ENCODE results near the gene STK4. TPM values are rescaled to one million over a fixed set of nuclear protein-coding genes. Genes with fewer than 3 reads are reported as not detected.

STK4 gene
- total RNA-seq, 6 experiments from 2014 or later, result 34.3 to 46.6 (median 36.6) TPM

DNA sequence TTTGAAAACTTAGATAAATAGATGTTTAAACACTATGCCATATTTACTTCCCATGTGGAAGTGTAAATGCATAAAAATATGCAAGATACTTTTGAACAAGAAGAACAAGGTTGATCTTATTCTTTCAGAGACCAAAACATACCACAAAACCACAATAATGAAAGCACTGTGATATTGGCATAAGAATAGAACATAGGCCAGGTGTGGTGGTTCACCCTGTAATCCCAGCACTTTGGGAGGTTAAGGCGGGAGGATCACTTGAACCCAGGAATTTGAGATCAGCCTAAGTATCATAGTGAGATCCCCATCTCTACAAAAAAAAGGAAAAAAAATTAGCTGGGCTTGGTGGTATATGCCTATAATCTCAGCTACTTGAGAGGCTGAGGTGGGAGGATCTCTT, 68.1 kb downstream of the STK4 start:
- DNase-seq, result no peak
- H3K9me3 Mint-ChIP-seq, result no peaks in the 10 kb centered on the region; the same call in 1 of the 2 replicates
- H3K27me3 Mint-ChIP-seq (ENCODE audit: insufficient read depth), result no peaks in the 10 kb centered on the region
- H3K4me3 Mint-ChIP-seq, result no peak overlapping the region
- H3K27ac Mint-ChIP-seq, result no peak overlapping the region; the same call in 1 of the 2 replicates
- peaks cover 22% of the 10 kb centered on the region for H3K36me3 Mint-ChIP-seq (ENCODE audit: low read depth)
- H3K4me1 Mint-ChIP-seq (ENCODE audit: low read depth), result peaks cover 75% of the 10 kb centered on the region
- TF ChIP-seq, protein P1, sequence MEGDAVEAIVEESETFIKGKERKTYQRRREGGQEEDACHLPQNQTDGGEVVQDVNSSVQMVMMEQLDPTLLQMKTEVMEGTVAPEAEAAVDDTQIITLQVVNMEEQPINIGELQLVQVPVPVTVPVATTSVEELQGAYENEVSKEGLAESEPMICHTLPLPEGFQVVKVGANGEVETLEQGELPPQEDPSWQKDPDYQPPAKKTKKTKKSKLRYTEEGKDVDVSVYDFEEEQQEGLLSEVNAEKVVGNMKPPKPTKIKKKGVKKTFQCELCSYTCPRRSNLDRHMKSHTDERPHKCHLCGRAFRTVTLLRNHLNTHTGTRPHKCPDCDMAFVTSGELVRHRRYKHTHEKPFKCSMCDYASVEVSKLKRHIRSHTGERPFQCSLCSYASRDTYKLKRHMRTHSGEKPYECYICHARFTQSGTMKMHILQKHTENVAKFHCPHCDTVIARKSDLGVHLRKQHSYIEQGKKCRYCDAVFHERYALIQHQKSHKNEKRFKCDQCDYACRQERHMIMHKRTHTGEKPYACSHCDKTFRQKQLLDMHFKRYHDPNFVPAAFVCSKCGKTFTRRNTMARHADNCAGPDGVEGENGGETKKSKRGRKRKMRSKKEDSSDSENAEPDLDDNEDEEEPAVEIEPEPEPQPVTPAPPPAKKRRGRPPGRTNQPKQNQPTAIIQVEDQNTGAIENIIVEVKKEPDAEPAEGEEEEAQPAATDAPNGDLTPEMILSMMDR (IDR thresholded peaks at IDR 0.05), result no peak

DNA sequence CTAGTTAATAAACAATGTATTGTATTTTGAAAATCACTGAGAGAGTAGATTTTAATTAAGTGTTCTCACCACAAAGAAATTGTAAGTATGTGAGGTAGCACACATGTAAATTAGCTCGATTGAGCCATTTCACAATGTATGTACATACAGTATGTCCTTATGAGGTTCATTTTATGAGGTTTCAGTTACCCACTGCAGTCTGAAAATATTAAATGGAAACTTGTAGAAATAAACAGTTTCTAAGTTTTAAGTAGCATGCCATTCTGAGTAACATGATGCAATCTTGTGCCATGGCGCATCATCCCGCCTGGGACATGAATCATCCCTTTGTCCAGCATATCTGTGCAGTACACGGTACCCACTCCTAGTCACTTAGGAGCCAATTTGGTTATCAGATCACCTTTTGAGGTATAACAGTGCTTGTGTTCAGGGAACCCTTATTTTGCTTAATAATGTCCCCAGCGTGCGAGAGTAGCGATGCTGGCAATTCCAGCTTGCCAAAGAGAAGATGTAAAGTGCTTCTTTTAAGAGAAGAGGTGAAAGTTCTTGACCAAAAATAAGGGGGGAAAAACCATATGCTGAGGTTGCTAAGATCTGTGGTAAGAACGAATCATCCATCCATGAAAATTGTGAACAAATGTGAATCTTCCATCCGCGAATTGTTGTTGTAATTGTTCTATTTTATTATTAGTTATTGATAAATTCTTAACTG, 69.9 kb downstream of the STK4 start:
- TF ChIP-seq, protein P1 (IDR thresholded peaks at IDR 0.05), result no peak
- Mint-ChIP-seq H3K9me3 (no peaks in the 10 kb centered on the region; the same call in 1 of the 2 replicates), H3K4me3 (peak overlapping the region; percentile 25), H3K4me1 (ENCODE audit: low read depth) (peaks cover 87% of the 10 kb centered on the region), H3K36me3 (ENCODE audit: low read depth) (peaks cover 34% of the 10 kb centered on the region), H3K27ac (peak overlapping the region; percentile 72), H3K27me3 (ENCODE audit: insufficient read depth) (no peaks in the 10 kb centered on the region)
- DNase-seq, result peak; percentile 68

DNA sequence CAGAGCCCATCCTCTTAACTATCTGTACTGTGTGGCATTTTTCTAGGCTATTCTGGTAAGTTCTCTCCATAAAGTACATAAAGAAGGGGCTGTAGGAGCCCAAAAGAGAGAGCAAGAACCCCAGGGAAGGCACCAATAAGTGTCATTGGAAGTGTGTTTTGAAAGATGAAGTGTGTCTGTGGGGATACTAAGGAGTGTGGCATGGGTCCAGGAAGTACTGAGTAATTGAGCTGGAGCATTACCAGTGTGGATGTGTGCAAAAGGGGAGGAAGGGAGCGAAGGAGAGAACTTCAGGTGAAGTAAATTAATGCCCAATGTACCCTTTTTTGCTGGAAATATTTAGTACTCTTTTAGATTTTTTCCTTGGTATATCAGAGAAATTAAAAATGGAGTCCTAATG, 70.7 kb downstream of the STK4 start:
- H3K27me3 Mint-ChIP-seq (ENCODE audit: insufficient read depth), result no peaks in the 10 kb centered on the region
- H3K36me3 Mint-ChIP-seq (ENCODE audit: low read depth), result peaks cover 32% of the 10 kb centered on the region
- H3K9me3 Mint-ChIP-seq, result no peaks in the 10 kb centered on the region; the same call in 1 of the 2 replicates
- H3K4me1 Mint-ChIP-seq (ENCODE audit: low read depth), result peaks cover 92% of the 10 kb centered on the region
- DNase-seq, result no peak
- TF ChIP-seq, protein P1 (IDR thresholded peaks at IDR 0.05), result no peak
- H3K27ac Mint-ChIP-seq, result peak overlapping the region; percentile 70
- no peak overlapping the region for H3K4me3 Mint-ChIP-seq

DNA sequence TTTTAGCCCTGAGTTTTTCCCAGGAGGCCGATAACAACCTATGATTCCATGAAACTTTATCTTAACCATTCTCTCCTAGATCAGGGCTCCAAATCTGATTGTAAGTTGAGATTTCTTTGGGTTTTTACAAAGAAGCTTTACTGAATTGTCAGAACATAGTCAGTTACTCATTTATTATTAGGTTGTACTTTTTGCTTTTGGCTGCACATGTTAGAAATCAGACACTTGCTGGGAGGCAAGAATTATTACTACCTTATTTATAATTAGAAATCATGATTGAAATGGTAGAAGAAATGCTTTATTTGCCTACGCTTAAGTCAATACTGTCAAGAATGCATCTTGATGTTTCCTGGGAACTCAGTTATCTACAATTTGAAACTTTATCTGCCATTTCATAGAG, 71.3 kb downstream of the STK4 start:
- TF ChIP-seq, protein P1 (IDR thresholded peaks at IDR 0.05), result no peak
- peak overlapping the region; percentile 70; the same call in 1 of the 2 replicates for H3K27ac Mint-ChIP-seq
- no peaks in the 10 kb centered on the region for H3K27me3 Mint-ChIP-seq (ENCODE audit: insufficient read depth)
- H3K36me3 Mint-ChIP-seq (ENCODE audit: low read depth), result peaks cover 28% of the 10 kb centered on the region
- H3K9me3 Mint-ChIP-seq, result no peaks in the 10 kb centered on the region; the same call in 1 of the 2 replicates
- DNase-seq, result no peak
- H3K4me3 Mint-ChIP-seq, result no peak overlapping the region
- H3K4me1 Mint-ChIP-seq (ENCODE audit: low read depth), result peaks cover 92% of the 10 kb centered on the region

DNA sequence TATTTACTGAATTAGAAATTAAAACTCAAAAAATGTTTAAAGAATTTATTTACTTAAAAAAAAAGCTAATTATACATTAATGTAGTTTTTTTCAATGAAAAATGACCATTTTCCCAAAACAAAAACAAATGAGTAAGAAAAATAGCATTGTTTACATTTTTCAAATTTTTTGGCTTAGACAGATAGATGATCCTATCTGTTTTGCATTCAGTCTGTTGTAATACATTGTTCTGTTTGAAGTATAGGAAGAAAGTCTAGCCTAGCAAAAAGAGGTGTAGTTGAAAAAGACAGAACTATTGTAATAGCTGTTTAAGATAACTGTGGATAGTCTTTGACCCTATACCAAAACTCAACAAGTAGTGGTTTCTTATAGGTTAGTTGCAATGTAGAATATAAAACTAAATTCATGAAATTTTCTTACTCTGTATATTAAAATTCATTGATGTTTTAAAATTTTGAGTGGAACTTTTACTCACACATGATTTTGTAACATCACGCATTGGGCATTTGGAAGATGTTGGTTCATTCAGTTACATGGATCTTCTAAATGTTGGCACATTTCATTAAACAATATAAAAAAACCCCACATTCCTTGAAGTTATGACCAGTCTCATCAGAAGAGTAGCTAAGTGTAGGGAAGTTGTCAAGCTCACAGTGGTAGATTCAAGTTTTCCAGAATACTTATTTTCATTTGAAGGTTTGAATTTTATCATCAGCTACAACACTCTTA, 72.6 kb downstream of the STK4 start:
- Mint-ChIP-seq H3K36me3 (ENCODE audit: low read depth) (peaks cover 28% of the 10 kb centered on the region), H3K27me3 (ENCODE audit: insufficient read depth) (no peaks in the 10 kb centered on the region), H3K4me3 (no peak overlapping the region), H3K9me3 (no peaks in the 10 kb centered on the region), H3K4me1 (ENCODE audit: low read depth) (peaks cover 95% of the 10 kb centered on the region), H3K27ac (peak overlapping the region; percentile 55; the same call in 1 of the 2 replicates)
- DNase-seq, result no peak
- TF ChIP-seq, protein P1 (IDR thresholded peaks at IDR 0.05), result no peak

All from HFFc6 (cell line).